Stimulated activated CD4-positive, alpha-beta T cell treated with anti-CD3 and anti-CD28 coated beads, Interleukin-1b, Interleukin-23, amount 100 ng/mL, for 1 hour (primary cell): ENCODE measurements around the gene NKD2.
"Not testable (repeated sequence)": the region's sequence is repeated elsewhere in the genome, so short reads cannot be mapped to it uniquely, and the experiment has no call there.

Source experiments
- DNase-seq, 2 donors: peaks; one replicate each; pipeline ENCODE4 v3.0.0-alpha.2; 2020; ENCODE audit warnings: low read depth in 2 of 2

Gene NKD2

GRCh38 chr5:1000831-1001230, 7.8 kb upstream of the NKD2 start:
- DNase-seq, result not testable (repeated sequence)

- no peak for DNase-seq
These were observed 7.0 kb upstream of the NKD2 start for GRCh38 chr5:1001406-1002270.

GRCh38 chr5:1002271-1002546, 6.4 kb upstream of the NKD2 start:
- no peak for DNase-seq

- no peak for DNase-seq
These were observed 5.8 kb upstream of the NKD2 start for GRCh38 chr5:1002836-1003235.

DNA sequence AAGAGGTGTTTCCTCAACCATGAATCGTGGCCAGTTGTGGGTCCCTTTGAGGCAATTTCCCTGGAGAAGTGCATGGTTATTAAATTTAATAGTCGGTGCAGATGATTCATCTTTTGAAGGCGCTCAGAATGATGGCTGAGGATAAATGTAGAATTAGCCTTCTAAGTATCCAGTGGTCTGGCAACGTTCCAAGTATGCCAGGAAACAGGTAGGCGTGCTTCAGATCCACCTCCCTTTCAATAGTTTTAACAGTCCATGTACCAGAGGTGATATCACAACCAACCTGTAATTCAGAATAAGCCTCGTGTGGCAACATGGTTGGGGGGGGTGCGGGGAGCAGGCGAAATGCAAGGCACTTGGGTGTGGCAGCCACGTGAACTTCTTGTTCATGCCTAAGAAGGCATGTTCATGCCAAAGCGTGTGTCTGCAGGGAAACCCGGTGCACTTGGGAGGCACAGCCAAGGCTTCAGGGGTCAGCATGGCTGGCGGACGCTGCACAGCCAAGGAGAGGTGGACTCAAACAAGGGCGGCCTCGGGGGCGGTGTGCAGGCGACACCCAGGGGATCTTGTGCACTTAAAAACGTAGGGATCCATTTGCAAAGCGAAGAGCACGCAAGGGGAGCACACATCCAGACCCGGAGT, 5.2 kb upstream of the NKD2 start:
- no peak for DNase-seq

DNA sequence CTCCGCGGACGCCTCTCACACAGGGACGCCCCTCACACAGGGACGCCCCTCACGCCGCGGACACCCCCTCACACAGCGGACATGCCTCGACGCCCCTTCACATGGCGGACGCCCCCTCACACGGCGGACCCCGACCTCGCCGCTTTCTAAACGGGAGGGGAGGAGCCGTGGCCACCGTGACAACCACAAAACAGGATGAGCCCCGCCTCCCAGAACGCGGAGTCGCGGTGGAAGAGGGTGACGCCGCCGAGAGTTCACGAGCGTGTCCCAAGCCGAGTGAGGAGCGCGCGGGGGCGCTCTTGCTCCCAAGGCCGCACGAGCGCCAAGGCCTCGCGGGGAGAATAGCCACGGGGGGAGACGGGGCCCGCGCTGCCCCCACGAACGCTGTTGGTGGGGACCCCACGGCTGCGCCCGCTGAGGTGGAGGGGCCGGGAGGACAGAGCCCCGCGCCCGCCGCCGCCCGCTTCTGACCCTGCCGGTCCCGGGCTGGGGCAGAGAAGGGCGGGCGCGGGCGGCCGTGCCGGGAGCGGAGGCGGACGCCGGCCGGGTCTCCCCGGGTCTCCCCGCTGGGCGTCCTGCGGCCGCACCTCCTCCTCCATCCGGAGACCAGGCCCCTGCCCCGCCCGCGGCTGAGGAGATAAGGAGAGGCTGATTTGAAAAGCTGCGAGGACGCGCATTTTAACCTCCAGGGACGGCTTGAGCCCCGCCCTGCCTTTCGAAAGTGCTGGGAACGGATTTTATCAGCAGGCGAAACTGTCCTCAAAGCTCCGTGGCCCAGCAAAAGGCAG, 3.9 kb upstream of the NKD2 start:
- peak in 1 of 2 donors; percentile 23 for DNase-seq

- no peak for DNase-seq
These were observed 3.3 kb upstream of the NKD2 start for GRCh38 chr5:1005249-1005851.

DNA sequence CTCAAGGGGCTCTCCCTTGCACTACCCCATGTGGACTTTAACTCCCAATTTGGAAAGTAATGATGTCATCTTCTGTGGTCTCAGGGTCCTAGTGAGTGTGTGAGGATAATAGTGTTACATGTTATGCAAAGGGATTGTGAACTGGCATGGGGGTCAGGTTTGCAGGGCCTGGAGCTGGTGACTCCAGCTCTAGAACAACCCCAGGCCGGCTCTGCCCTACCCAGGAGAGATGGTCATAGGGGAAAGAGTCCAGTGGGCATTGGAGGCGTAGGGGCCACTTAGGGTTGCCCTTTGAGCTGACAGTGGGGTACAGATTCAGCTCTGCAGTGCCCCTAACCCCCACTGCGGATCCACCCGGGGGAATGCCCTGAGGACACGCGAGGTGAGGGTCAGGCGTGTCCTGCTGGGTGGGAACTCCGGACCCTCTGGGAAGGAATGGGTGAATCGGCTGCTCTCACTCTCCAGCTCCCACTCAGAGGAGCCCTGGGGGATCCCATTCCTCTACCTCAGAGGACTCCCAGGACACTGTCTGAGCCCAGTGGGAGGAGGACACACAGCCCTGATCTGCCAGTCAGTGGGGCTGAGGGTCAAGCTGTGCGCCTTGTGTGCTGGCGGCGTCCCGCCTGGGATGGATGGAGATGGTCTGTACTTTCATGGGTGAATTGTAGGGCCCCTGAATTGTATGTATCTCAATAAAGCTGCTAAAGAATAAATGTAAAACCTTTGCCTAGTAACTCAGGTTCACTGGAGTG, 2.5 kb upstream of the NKD2 start:
- no peak for DNase-seq

DNA sequence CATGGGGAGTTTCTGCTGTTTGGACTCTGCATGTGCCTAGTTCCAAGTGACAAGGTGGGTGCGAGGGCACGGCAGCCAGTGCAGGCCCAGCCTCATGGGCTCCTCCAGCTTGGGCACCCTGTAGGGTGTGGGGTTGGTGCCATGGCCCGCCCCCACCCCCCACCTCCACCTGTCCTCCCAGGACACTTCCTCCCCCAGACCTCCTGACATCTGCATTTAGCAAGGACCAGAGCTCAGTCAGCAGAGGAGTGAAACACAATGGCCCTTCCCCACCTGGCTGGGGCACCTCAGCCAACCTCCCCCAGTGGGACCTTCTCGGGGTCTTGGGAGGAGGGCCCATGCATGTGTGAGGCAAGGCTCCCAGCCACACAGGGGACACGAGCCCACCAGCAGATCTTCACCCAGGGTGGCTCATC, 1.9 kb upstream of the NKD2 start:
- no peak for DNase-seq

- DNase-seq, result no peak
These were observed 1.4 kb upstream of the NKD2 start for GRCh38 chr5:1007221-1007680.

GRCh38 chr5:1007681-1008450, 736 bp upstream of the NKD2 start:
- no peak for DNase-seq

- no peak for DNase-seq
These were observed 968 bp downstream of the NKD2 start for GRCh38 chr5:1009359-1010180.

DNA sequence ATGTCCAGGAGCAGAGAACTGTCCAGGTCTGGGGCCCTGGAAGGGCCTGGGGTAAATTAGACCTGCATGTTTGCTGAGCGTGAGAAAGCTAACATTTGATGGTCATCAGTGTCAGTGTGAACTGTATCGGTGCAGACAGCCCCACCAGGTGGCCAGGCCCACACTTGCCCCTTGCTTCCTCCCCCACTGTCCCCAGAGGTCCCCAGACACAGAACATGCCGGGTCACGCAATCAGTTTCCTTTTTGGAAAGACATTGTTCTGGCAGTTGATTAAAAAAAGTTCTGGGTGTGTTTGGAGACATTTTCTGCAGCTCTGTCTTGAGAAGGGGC, 1.5 kb downstream of the NKD2 start:
- DNase-seq, result no peak

DNA sequence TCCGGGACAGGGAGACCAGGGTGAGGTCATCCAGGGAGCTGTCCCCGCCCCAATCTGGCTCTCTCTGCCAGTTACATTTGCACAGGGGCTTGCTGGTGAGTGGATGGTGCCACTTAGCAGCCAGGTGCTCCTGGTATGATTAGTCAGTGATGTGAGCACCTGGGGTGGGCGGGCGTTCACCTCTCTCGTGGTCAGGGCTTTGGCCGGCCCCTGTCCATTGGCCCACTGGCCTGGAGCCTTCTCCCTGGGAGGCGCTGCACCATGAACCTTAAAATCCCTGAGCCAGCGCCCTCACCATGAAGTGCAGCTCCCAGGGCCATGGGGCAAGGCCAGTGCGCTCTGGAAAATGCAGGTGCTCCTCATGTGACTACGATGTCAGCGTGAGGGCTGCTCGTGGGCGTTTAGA, 2.0 kb downstream of the NKD2 start:
- DNase-seq, result no peak

DNA sequence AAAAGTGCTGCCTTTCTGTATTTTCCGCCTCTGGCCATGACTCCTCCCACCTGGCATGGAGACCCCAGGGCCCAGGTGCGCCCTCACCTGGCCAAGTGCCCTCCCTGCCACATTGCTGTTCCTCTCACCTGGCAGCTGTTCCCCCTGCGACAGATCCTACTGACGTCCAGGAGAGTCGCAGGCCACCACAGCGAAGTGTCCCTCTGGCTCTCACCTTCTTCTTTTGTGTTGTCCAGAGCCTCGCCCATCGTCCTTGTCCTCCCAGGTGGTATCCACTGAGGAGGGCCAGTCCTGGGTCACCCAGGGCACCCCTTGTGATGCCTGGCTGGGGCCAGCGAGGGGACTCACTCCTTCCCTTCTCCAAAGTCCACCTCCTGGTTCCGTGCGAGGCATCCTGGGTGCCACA, 2.6 kb downstream of the NKD2 start:
- DNase-seq, result no peak

GRCh38 chr5:1011741-1012312, 3.2 kb downstream of the NKD2 start:
- DNase-seq, result no peak

- no peak for DNase-seq
These were observed 3.8 kb downstream of the NKD2 start for GRCh38 chr5:1012313-1012841.

DNA sequence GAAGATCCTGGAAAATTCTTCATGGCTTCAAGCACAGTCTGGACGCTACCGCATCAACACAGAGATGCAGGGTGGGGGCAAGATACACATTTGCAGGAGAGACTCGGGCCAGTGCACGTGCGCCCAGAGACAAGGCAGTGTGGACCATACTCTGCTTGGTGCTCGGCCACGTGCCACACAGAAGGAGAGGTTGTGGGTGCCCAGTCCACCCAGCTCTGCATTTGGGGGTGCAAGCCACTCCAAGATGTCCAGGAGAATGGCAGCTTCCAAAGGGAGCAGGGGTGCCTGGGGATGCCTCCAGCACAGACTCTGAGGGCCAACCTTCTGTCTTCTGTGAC, 4.3 kb downstream of the NKD2 start:
- DNase-seq, result no peak

DNA sequence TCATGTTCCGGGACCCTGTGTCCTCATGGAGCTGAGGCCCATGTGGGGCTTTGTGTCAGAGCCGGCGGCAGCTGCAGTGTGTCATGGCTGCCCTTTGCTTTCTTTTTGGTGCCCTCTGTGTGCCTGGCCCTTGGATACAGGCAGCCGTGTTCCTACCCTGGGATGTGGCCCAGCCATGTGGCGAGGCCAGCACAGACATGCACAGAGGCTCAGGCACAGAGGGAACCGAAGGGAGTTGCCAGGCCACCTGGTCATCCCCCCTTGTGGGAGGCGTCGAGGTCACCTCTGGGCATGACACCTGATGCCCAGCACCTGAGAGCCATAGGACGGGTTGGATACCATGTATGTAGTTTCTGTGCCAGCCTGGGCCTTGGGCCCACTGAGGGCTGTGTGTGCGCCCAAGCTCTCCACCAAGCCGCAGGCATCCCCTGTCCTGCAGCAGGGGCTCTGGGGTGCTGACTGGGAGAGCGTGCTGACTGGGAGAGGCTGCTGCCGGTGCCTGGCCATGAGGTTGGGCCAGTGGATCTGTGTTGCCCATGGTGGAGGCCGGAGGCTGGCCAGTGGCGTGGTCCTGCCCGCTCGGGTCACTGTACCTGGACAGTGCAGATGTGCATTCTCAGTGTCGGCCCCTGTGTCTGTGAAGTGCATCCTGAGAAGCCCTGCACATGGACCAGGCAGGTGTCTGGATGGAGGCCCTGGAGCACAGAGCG, 4.8 kb downstream of the NKD2 start:
- no peak for DNase-seq
